Ovary (tissue), 9 donors: ENCODE measurements around the gene GPR32. TPM values are rescaled to one million over a fixed set of nuclear protein-coding genes. Genes with fewer than 3 reads are reported as not detected.

Source experiments
- DNase-seq, 5 donors: peaks; one replicate each; pipeline ENCODE4 v3.0.0-alpha.2; 2019 to 2020
- H3K27ac ChIP-seq, 2 donors: fragments of 200-600 bp; one replicate each; pipeline versions ENCODE4 v1.5.1 to v1.8.0; 2019 to 2022
- H3K27me3 ChIP-seq: fragments of 200-600 bp; one replicate; pipeline ENCODE4 v1.8.0; 2022
- H3K36me3 ChIP-seq: fragments of 200-600 bp; sonication (generic); one replicate; pipeline ENCODE4 v1.5.1; 2019
- H3K4me1 ChIP-seq: one replicate; pipeline ENCODE4 v1.8.1; 2013; ENCODE audit warnings: mild to moderate bottlenecking, moderate library complexity; ENCODE audit not compliant: insufficient read depth
- H3K4me3 ChIP-seq: fragments of 200-600 bp; sonication (generic); one replicate; pipeline ENCODE4 v1.5.1; 2017
- H3K9me3 ChIP-seq, 2 donors: fragments of 200-600 bp in 1 of 2; sonication (generic) in 1 of 2; one replicate each; pipeline versions ENCODE4 v1.5.1 to v1.8.1; 2013 to 2019; ENCODE audit warnings: mild to moderate bottlenecking in 1 of 2, moderate library complexity in 1 of 2
- CTCF ChIP-seq, 3 donors: fragments of 450-650 bp in 2 of 3; fragments of 200-600 bp in 1 of 3; IDR thresholded peaks; one replicate each; pipeline versions ENCODE4 v1.5.1 to v1.8.0; 2016 to 2022; ENCODE audit warnings: antibody characterized with exemption in 3 of 3, mild to moderate bottlenecking in 1 of 3
- EP300 ChIP-seq: sonication (generic); formaldehyde crosslinking; IDR thresholded peaks from one replicate; pipeline ENCODE4 v1.6.1; 2017; ENCODE audit warnings: antibody characterized with exemption
- POLR2A ChIP-seq: fragments of 450-650 bp; IDR thresholded peaks from one replicate; pipeline ENCODE4 v1.6.1; 2017; ENCODE audit warnings: antibody characterized with exemption, mild to moderate bottlenecking, moderate library complexity
- WGBS, 3 donors: extraction: QIAGEN DNeasy Blood & Tissue Kit in 1 of 3; methylation state at CpG; one replicate each; pipeline versions ENCODE4 v1.1.5 to v1.1.7; 2013 to 2017; 5-methylcytosine and 5-hydroxymethylcytosine counted together
- intact Hi-C, 4 donors: fragments of 100-400 bp; cut with DNase I; formaldehyde crosslinking; loops; one replicate each; pipeline versions ENCODE4 v1.11.0 to v1.15.1; 2022 to 2023
- polyA plus RNA-seq, 2 donors: library from polyadenylated mRNA; stranded (reverse); fragments of 200-250 nt in 1 of 2; fragments of 350-450 nt in 1 of 2; fragmentation: Illumina TruSeq in 1 of 2; extraction: RNeasy Lipid Tissue Mini Kit (QIAGEN cat#74804) in 1 of 2; gene quantifications; one replicate each; pipeline ENCODE4 v1.2.3, GENCODE V29; 2013 to 2014
- total RNA-seq, 7 donors: library from RNA; depleted of rRNA in 2 of 7; stranded (reverse); fragments of >200 nt in 2 of 7; fragmentation: NEBNext Ultra II Directional in 3 of 7; extraction: Animal tissue kit (Norgen Biotek cat#: 25700) in 3 of 7; gene quantifications; one replicate each; pipeline versions ENCODE4 v1.1.0 to v1.2.4, GENCODE V29; 2016 to 2023
- donor health status: DM: no; HTN: no; CAD: no; lungs with moderate emphysema.
- donor health status: DM: no; HTN: no; CAD: no.
- donor health status: Bipolar disorder and iron deficiency.
- donor health status: DM: yes; HTN: yes; CAD: no.
- donor health status: DM: no; HTN: no; CAD: no.
- donor health status: DM: yes; HTN: yes; CAD: no.

The GPR32 gene
- total and polyA plus RNA-seq, 9 donors: not detected

- 60 to 69% (median 67%) methylated on average over 9 of the region's 9 CpGs for WGBS, 3 donors
- TF ChIP-seq EP300 (no peak), POLR2A (no peak), CTCF (IDR thresholded peaks at IDR 0.05) (no peak)
- intact Hi-C loops: loop anchor here in 1 of 4 donors (10.0 kb wide), 1 partner anchor 361 kb away; the partner anchor contains the start of gene NAPSA
- Histone ChIP-seq H3K36me3 (no peaks in the 10 kb centered on the region), H3K9me3 (no peaks in the 10 kb centered on the region), H3K27me3 (no peaks in the 10 kb centered on the region), H3K4me3 (peak overlapping the region; percentile 91), H3K4me1 (peaks cover 24% of the 10 kb centered on the region), H3K27ac (peak overlapping the region in 1 of 2 donors; percentile 68)
- DNase-seq: no peak
Measured at GRCh38 chr19:50725911-50726230, 44.4 kb upstream of the GPR32 start.

DNA sequence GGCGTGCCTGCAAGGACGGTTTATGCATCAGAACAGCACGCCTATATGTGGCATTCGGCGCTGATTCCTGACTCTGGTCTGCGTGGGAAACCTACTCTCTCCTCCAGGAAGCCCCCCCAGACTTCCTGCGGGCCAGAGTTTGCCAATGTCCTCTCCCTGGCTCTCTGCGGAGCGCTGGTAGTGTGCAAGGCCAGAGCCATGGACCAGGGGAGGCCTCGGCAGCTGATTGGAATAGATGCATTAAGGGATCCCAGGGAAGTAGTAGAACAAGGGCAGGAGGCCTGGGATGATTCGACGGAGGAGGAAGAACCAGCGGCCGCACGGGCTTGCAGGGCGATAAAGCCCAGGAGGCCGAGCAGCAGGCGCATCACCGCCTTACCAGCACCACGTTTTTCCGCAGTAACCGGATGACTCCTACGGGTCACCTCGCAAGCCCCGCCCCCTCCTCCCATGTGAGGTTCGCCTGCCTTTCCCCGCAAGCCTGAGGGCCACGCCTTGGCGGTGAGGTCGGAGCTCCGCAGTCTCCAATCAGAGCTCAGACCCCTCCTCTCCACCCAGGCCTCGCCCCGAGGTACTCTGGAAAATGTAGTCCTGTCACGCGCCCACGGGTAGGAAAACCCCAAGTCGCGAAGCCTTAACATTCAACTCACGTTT is 42.1 kb upstream of the GPR32 start:
- intact Hi-C loops: loop anchor here in 1 of 4 donors (10.0 kb wide), 1 partner anchor 363 kb away; the partner anchor contains the start of gene NAPSA
- TF ChIP-seq POLR2A (no peak), EP300 (no peak), CTCF (IDR thresholded peaks at IDR 0.05) (no peak)
- H3K36me3 ChIP-seq: no peaks in the 10 kb centered on the region
- no peaks in the 10 kb centered on the region for H3K9me3 ChIP-seq
- 10 to 20% (median 14%) methylated on average over 34 to 39 of the region's 39 CpGs for WGBS, 3 donors
- peaks cover 20% of the 10 kb centered on the region for H3K4me1 ChIP-seq
- no peaks in the 10 kb centered on the region for H3K27me3 ChIP-seq
- H3K4me3 ChIP-seq: no peak overlapping the region
- peak; percentile 84 to 91 (median 89) for DNase-seq
- H3K27ac ChIP-seq: no peak overlapping the region

DNA sequence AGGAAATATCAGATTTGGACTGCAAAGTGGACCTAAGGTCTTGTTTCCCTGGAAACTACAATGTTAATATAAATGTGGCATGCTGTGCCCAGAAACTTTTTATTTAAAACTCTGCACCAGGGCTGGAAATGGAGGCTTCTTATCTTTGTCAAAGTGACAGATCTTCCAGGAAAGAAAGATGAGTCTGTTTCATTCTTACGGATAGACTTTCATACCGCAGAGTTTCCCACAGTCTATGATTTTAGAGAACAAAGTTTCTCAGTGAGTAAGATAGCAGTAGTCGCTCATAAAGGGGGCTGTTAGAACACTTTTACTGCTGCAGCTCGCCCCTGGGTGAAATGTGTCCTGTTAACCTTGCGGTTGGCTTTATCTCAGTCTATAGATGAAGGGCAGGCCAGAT is 40.4 kb upstream of the GPR32 start:
- H3K36me3 ChIP-seq: no peaks in the 10 kb centered on the region
- TF ChIP-seq POLR2A (no peak), CTCF (IDR thresholded peaks at IDR 0.05) (no peak), EP300 (no peak)
- WGBS, 3 donors: 54 to 68% (median 64%) methylated on average over 5 of the region's 5 CpGs
- intact Hi-C loops: loop anchor here in 1 of 4 donors (10.0 kb wide), 1 partner anchor 365 kb away; the partner anchor contains the start of gene NAPSA
- H3K27ac ChIP-seq: no peak overlapping the region
- no peaks in the 10 kb centered on the region for H3K9me3 ChIP-seq
- no peak overlapping the region for H3K4me3 ChIP-seq
- DNase-seq: no peak
- H3K27me3 ChIP-seq: no peaks in the 10 kb centered on the region
- peaks cover 10% of the 10 kb centered on the region for H3K4me1 ChIP-seq

DNA sequence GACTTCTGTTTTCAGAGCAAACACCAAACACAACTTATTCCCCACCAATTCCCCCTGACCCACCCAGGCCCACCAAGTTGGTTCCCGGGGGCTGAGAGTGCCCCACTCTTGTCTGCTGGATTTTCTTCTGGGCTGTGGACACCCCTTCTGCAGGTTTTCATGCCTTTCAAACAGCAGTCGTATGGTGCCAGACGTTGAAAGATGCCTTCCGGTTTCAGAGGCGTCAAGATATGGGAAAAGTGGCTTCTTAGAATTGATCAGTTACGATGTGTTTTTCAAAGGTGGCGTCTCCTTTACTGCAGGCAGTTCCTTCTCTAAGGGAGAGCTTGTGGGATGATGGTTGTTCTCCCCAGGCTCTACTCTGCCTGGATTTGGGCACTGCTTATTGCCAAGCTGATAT is 34.4 kb upstream of the GPR32 start:
- H3K27me3 ChIP-seq: no peaks in the 10 kb centered on the region
- DNase-seq: no peak
- intact Hi-C loops: no loop called here
- no peaks in the 10 kb centered on the region for H3K4me1 ChIP-seq
- WGBS, 3 donors: 54 to 65% (median 64%) methylated on average over 7 of the region's 7 CpGs
- no peak overlapping the region for H3K27ac ChIP-seq
- H3K36me3 ChIP-seq: no peaks in the 10 kb centered on the region
- TF ChIP-seq EP300: no peak
- no peak for TF ChIP-seq POLR2A
- no peak for TF ChIP-seq CTCF (IDR thresholded peaks at IDR 0.05)
- no peaks in the 10 kb centered on the region for H3K9me3 ChIP-seq
- no peak overlapping the region for H3K4me3 ChIP-seq
